Neural crest cell (in vitro differentiated cells): ENCODE results near the gene TNNT3. TPM values are rescaled to one million over a fixed set of nuclear protein-coding genes. Genes with fewer than 3 reads are reported as not detected.
A peak's percentile ranks its signal among the peaks of the same experiment; 100 is the strongest.
"Not testable (repeated sequence)": the region's sequence is repeated elsewhere in the genome, so short reads cannot be mapped to it uniquely, and the experiment has no call there.

Source experiments
- DNase-seq: peaks from one replicate; pipeline ENCODE4 v3.0.0; 2021; ENCODE audit warnings: low read depth, mixed read lengths, low spot score
- H3K27ac Mint-ChIP-seq: one replicate; pipeline ENCODE4 v1.8.0; 2021; ENCODE audit warnings: mild to moderate bottlenecking, mixed read lengths; ENCODE audit not compliant: unreplicated experiment
- H3K27me3 Mint-ChIP-seq: 2 replicates; pipeline ENCODE4 v1.8.0; 2021; ENCODE audit warnings: low read depth, mild to moderate bottlenecking, mixed read lengths
- H3K36me3 Mint-ChIP-seq: 2 replicates; pipeline ENCODE4 v1.8.0; 2021; ENCODE audit warnings: low read depth, mild to moderate bottlenecking, mixed read lengths
- H3K4me1 Mint-ChIP-seq: 2 replicates; pipeline ENCODE4 v1.8.0; 2021; ENCODE audit warnings: mixed read lengths
- H3K4me3 Mint-ChIP-seq: one replicate; pipeline ENCODE4 v1.8.0; 2021; ENCODE audit warnings: mild to moderate bottlenecking, mixed read lengths
- H3K9me3 Mint-ChIP-seq: 2 replicates; pipeline ENCODE4 v1.8.0; 2021; ENCODE audit warnings: mixed read lengths
- CTCF ChIP-seq: fragments of 200-600 bp; sonication (generic); conservative IDR thresholded peaks from 2 replicates; pipeline ENCODE4 v1.5.0; 2021; ENCODE audit warnings: antibody characterized with exemption, mild to moderate bottlenecking
- total RNA-seq: library from RNA; stranded (reverse); gene quantifications from 2 replicates; pipeline ENCODE4 v1.2.1, GENCODE V29; 2021

The TNNT3 gene
- total RNA-seq, 1 donor from 2014 or later, result not detected

GRCh38 chr11:1936072-1936780 is 16.7 kb downstream of the TNNT3 start:
- Mint-ChIP-seq H3K4me3 (no peak overlapping the region), H3K9me3 (peaks cover 5% of the 10 kb centered on the region), H3K36me3 (no peaks in the 10 kb centered on the region), H3K27me3 (no peaks in the 10 kb centered on the region), H3K27ac (no peak overlapping the region), H3K4me1 (peaks cover 27% of the 10 kb centered on the region)
- no peak for DNase-seq
- TF ChIP-seq CTCF, result no peak

GRCh38 chr11:1936781-1937615 is 17.5 kb downstream of the TNNT3 start:
- Mint-ChIP-seq H3K9me3 (peaks cover 5% of the 10 kb centered on the region), H3K4me1 (peaks cover 22% of the 10 kb centered on the region), H3K4me3 (no peak overlapping the region), H3K27ac (no peak overlapping the region), H3K36me3 (no peaks in the 10 kb centered on the region), H3K27me3 (no peaks in the 10 kb centered on the region)
- DNase-seq, result no peak
- no peak for TF ChIP-seq CTCF

- H3K27me3 Mint-ChIP-seq, result no peaks in the 10 kb centered on the region
- no peak for TF ChIP-seq CTCF
- peaks cover 4% of the 10 kb centered on the region for H3K9me3 Mint-ChIP-seq
- DNase-seq, result no peak
- peak overlapping the region; percentile 27 for H3K27ac Mint-ChIP-seq
- H3K4me1 Mint-ChIP-seq, result peaks cover 19% of the 10 kb centered on the region
- H3K4me3 Mint-ChIP-seq, result no peak overlapping the region
- no peaks in the 10 kb centered on the region for H3K36me3 Mint-ChIP-seq
Measured at GRCh38 chr11:1937616-1938342, 18.3 kb downstream of the TNNT3 start.

- Mint-ChIP-seq H3K4me1 (peaks cover 12% of the 10 kb centered on the region), H3K27me3 (no peaks in the 10 kb centered on the region), H3K27ac (no peak overlapping the region), H3K4me3 (no peak overlapping the region), H3K9me3 (no peaks in the 10 kb centered on the region), H3K36me3 (no peaks in the 10 kb centered on the region)
- no peak for TF ChIP-seq CTCF
- DNase-seq, result no peak
Measured at GRCh38 chr11:1938343-1939005, 19.0 kb downstream of the TNNT3 start.

GRCh38 chr11:1939006-1939625 is 19.6 kb downstream of the TNNT3 start:
- Mint-ChIP-seq H3K27ac (peak overlapping the region; percentile 19), H3K36me3 (no peaks in the 10 kb centered on the region), H3K4me1 (peaks cover 10% of the 10 kb centered on the region), H3K27me3 (no peaks in the 10 kb centered on the region), H3K4me3 (no peak overlapping the region), H3K9me3 (no peaks in the 10 kb centered on the region)
- no peak for DNase-seq
- no peak for TF ChIP-seq CTCF

GRCh38 chr11:1939788-1940187 is 20.3 kb downstream of the TNNT3 start:
- not testable (repeated sequence) for H3K4me3 Mint-ChIP-seq, H3K27me3 Mint-ChIP-seq, H3K36me3 Mint-ChIP-seq, DNase-seq, H3K9me3 Mint-ChIP-seq
- peaks cover 10% of the 10 kb centered on the region for H3K4me1 Mint-ChIP-seq
- peak overlapping the region; percentile 96 for H3K27ac Mint-ChIP-seq
